Measurements from ENCODE around the gene RDX. TPM values are rescaled to one million over a fixed set of nuclear protein-coding genes. Genes with fewer than 3 reads are reported as not detected.

Gene RDX
- total RNA-seq, 4 donors from 2014 or later, result 35.3 to 62.9 (median 51.7) TPM

- Histone ChIP-seq H3K9me3 (no peaks in the 10 kb centered on the region), H3K27me3 (no peaks in the 10 kb centered on the region), H3K4me3 (no peak overlapping the region), H3K27ac (no peak overlapping the region), H3K4me1 (peaks cover 0 to 5% (median 0%) of the 10 kb centered on the region in 3 donors), H3K36me3 (no peaks in the 10 kb centered on the region)
- 79 to 85% methylated on average over 6 of the region's 6 CpGs for WGBS, 2 donors
- intact Hi-C loops (cut with DNase I), result no loop called here
- no peak for DNase-seq
- TF ChIP-seq POLR2A (IDR thresholded peaks at IDR 0.05) (no peak), CTCF (IDR thresholded peaks at IDR 0.05) (no peak)
Observed at GRCh38 chr11:110134110-110134509, 162.3 kb downstream of the RDX start.

- TF ChIP-seq POLR2A (IDR thresholded peaks at IDR 0.05) (no peak), CTCF (IDR thresholded peaks at IDR 0.05) (no peak)
- intact Hi-C loops (cut with DNase I), result no loop called here
- 83 to 90% methylated on average over 2 of the region's 2 CpGs for WGBS, 2 donors
- H3K27ac ChIP-seq, result no peak overlapping the region
- no peaks in the 10 kb centered on the region for H3K9me3 ChIP-seq
- H3K27me3 ChIP-seq, result no peaks in the 10 kb centered on the region
- H3K4me3 ChIP-seq, result no peak overlapping the region
- peaks cover 0 to 7% (median 3%) of the 10 kb centered on the region in 3 donors for H3K4me1 ChIP-seq
- no peak for DNase-seq
- H3K36me3 ChIP-seq, result no peaks in the 10 kb centered on the region
Observed at GRCh38 chr11:110133160-110133559, 163.3 kb downstream of the RDX start.

GRCh38 chr11:110131386-110132123 lies 164.9 kb downstream of the RDX start:
- peaks cover 0 to 9% (median 5%) of the 10 kb centered on the region in 3 donors for H3K4me1 ChIP-seq
- WGBS, 2 donors, result 46 to 69% methylated on average over 6 of the region's 6 CpGs
- H3K9me3 ChIP-seq, result no peaks in the 10 kb centered on the region
- DNase-seq, result no peak
- H3K4me3 ChIP-seq, result no peak overlapping the region
- H3K36me3 ChIP-seq, result no peaks in the 10 kb centered on the region
- H3K27me3 ChIP-seq, result no peaks in the 10 kb centered on the region
- intact Hi-C loops (cut with DNase I), result no loop called here
- TF ChIP-seq CTCF (IDR thresholded peaks at IDR 0.05) (no peak), POLR2A (IDR thresholded peaks at IDR 0.05) (no peak)
- H3K27ac ChIP-seq, result no peak overlapping the region

GRCh38 chr11:110130642-110131238 lies 165.7 kb downstream of the RDX start:
- H3K9me3 ChIP-seq, result no peaks in the 10 kb centered on the region
- intact Hi-C loops (cut with DNase I), result no loop called here
- no peak overlapping the region for H3K27ac ChIP-seq
- TF ChIP-seq POLR2A (IDR thresholded peaks at IDR 0.05) (no peak), CTCF (IDR thresholded peaks at IDR 0.05) (no peak)
- DNase-seq, result no peak
- WGBS, 2 donors, result 27 to 60% methylated on average over 10 of the region's 10 CpGs
- H3K27me3 ChIP-seq, result no peaks in the 10 kb centered on the region
- H3K4me1 ChIP-seq, result peaks cover 0 to 9% (median 5%) of the 10 kb centered on the region in 3 donors
- no peaks in the 10 kb centered on the region for H3K36me3 ChIP-seq
- no peak overlapping the region for H3K4me3 ChIP-seq

GRCh38 chr11:110128161-110128560 lies 168.3 kb downstream of the RDX start:
- 24 to 29% methylated on average over 2 of the region's 2 CpGs for WGBS, 2 donors
- Histone ChIP-seq H3K27ac (no peak overlapping the region), H3K4me3 (no peak overlapping the region), H3K9me3 (no peaks in the 10 kb centered on the region), H3K36me3 (no peaks in the 10 kb centered on the region), H3K4me1 (peaks cover 0 to 9% (median 5%) of the 10 kb centered on the region in 3 donors), H3K27me3 (no peaks in the 10 kb centered on the region)
- intact Hi-C loops (cut with DNase I), result no loop called here
- TF ChIP-seq CTCF (IDR thresholded peaks at IDR 0.05) (no peak), POLR2A (IDR thresholded peaks at IDR 0.05) (no peak)
- no peak for DNase-seq

All from esophagus squamous epithelium (tissue), 5 donors.